SU-DHL-6 (cell line): ENCODE measurements around the gene WAPL.

Experiments
- CTCF ChIP-seq: fragments of 200-600 bp; sonication (generic); IDR thresholded peaks from one replicate; pipeline ENCODE4 v1.5.1; 2017; ENCODE audit warnings: antibody characterized with exemption, mild to moderate bottlenecking, low read length, moderate library complexity; ENCODE audit not compliant: insufficient read depth, poor library complexity, severe bottlenecking
- EZH2phosphoT487 ChIP-seq: fragments of 200-600 bp; sonication (generic), shearing (Covaris generic); conservative IDR thresholded peaks from 2 replicates; pipeline ENCODE4 v1.6.1; 2018; ENCODE audit warnings: mild to moderate bottlenecking, antibody characterized with exemption, low read length, moderate library complexity, mixed read lengths

GRCh38 chr10:86553639-86554038 is 32.0 kb upstream of the WAPL start:
- TF ChIP-seq CTCF (no peak), EZH2phosphoT487 (no peak)
